Stimulated activated CD8-positive, alpha-beta memory T cell treated with anti-CD3 and anti-CD28 coated beads, Interleukin-4, amount 100 ng/mL, for 24 hours (primary cell): ENCODE results near the gene COPS7A.

Experiments used
- DNase-seq: peaks from one replicate; pipeline ENCODE4 v3.0.0-alpha.2; 2020; ENCODE audit warnings: low read depth

Gene COPS7A

DNA sequence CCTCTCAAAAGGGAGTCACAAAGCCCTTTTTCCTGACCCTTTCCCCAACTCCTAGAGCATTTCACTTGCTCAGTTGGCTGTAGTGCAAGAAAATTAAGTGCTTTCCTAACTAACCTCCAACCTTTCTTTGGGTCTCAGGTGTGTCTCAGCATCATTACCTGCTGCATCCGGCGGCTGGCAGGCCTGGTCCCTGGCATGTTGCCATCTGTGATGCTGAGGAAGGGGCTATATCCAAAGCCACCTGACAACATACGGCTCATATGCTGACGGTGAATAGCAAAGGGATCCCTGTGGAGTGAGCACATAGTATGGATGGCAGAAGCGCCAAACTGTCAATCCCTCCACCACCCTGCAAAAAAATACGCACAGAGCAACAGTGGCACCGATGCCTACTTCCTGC, 27.9 kb downstream of the COPS7A start:
- no peak for DNase-seq

GRCh38 chr12:6752167-6752920, 28.5 kb downstream of the COPS7A start:
- DNase-seq = no peak

GRCh38 chr12:6752921-6753771, 29.3 kb downstream of the COPS7A start, which contains the start of gene MLF2:
Gene MLF2 (minus strand): TSS chr12:6753141. CDS start chr12:6752334, 807 bp downstream.
- DNase-seq = peak; percentile 97

DNA sequence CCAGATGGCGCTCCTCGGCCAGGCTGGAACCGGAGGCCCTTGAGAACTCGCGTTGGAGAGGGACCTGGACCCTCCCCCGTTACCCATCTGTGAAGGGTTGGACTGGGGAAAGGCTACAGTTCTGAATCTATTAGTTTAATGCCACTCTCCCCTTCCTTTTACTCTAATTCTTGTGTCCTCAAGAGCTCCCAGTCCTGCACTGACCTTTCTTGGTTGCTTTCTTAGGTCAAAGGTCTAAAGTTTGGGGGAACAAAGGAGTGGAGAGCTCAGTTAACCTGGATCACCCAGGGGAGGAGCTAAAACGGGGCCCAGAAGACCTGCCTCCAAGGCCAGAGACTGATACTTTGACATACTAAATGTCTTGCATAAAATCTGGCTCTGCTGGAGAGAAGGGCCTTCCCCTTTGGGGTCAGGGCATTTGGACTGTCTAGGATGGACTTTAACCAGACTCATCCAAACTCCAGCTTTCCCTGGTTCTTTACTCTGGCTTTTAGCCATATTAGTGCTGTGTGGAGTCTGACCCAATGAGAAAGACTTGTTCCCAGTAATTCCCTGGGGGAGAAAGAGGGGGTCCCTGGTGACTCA, 30.0 kb downstream of the COPS7A start:
- DNase-seq = no peak

- DNase-seq = no peak
Observed at GRCh38 chr12:6754411-6754810, 30.6 kb downstream of the COPS7A start.

GRCh38 chr12:6757028-6757690, 33.3 kb downstream of the COPS7A start:
- DNase-seq = no peak

GRCh38 chr12:6758506-6759095, 34.8 kb downstream of the COPS7A start:
- DNase-seq = no peak

- DNase-seq = no peak
Observed at GRCh38 chr12:6759741-6760140, 35.9 kb downstream of the COPS7A start.

DNA sequence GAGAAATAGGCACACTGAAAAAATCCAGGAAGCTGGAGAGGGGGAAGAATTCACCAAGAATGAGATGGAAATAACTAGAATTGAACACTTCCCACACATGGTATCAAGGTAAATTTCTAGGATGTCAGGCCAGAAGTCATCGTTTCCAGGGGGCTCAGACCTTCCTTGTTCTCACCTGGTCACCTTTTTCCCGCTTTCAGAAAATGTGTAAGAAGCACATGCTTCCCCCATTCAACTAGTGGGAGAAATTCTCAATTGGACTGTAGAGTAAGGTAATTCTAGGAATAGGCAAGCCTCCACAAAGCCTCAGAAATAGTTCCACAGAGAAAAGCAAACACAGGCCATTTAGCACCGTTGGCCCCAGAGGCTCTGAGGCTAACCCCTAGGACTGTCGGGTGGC, 39.5 kb downstream of the COPS7A start:
- no peak for DNase-seq

GRCh38 chr12:6764011-6764828, 40.4 kb downstream of the COPS7A start:
- no peak for DNase-seq

GRCh38 chr12:6765048-6765633, 41.3 kb downstream of the COPS7A start:
- no peak for DNase-seq

DNA sequence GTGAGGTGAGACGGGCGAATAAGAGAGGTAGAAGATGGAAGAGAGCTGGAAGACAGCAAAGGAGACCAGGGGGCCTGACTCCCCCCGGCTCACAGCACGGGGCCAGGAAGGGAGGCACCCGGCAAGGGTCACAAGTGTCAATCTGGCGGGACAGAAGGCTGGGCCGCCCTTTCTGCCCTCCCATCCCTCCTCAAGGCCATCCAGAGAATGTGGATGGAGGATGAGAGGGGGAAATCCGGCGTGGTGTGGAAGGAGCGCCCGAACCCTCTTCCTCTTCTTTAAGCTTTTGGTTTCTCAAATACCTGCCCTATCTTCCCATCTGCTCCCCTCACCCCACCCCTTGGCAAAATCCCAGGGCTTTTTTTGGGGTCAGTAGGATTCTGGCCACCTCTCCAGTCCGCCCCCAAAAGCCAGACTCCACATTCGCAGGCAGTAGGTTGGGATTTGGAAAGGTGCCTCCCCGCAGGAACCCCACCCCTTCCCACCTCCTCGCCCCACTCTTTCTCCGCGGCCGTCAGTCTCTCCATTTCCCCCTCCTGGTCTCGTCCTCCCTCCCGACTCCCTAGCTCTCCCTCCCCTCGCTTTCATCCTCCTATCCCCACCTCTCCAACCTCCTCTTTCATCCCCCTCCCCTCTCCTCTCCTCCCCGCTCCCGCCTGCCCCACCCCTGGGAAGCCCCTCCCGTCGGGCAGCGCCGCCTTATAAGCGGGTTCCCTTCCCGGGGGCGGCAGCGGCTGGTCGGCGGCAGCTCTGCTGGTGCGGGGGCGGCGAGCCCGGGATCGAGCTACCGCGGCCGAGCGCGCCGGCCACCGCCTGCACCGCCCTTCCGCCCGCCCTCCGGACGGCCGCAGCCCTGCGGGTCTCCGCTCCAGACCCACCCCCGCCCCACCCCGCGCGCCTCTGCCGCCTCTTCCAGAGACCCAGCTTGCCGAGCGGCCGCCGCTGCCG, 42.1 kb downstream of the COPS7A start, which contains the start of gene PTMS:
Gene PTMS, plus strand, starts transcription at position 730 of the 948 bp plus-strand sequence. CDS start 343 bp downstream, outside the sequence.
- no peak for DNase-seq

DNA sequence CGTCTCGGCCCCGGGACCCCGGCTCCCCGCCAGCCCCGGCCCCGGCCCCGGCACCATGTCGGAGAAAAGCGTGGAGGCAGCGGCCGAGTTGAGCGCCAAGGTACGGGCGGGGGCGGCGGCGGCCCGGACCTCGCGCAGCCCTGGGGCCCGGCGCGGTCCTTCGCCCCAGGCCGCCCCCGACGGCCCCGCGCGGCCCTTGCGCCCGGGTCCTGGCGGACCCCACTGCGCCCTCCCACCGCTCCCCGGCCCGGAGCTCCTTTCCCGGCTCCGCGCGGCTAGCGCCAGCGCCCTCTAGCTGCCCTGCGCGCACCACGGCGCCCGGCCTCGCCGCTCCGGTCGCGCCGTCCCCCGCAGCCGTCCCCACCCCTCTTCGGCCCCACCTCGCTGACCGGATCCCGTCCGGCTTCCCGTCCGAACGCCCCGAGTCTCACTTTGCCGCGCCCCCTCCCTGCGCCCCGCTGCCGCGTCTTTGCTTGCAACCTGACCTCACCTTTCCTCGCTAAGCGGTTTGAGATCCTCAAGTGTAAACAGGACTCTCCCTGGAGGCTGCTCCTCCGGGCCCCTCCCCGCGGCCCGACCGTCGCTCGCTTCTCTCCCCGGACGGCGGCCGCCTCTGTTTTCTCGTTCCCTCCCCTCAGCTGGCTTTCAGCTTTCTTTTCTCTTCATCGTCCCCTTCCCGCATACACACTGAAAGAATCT, 43.0 kb downstream of the COPS7A start:
- DNase-seq = peak; percentile 35

GRCh38 chr12:6767353-6768319, 43.8 kb downstream of the COPS7A start:
- DNase-seq = no peak

- no peak for DNase-seq
Observed at GRCh38 chr12:6768437-6768914, 44.6 kb downstream of the COPS7A start.

DNA sequence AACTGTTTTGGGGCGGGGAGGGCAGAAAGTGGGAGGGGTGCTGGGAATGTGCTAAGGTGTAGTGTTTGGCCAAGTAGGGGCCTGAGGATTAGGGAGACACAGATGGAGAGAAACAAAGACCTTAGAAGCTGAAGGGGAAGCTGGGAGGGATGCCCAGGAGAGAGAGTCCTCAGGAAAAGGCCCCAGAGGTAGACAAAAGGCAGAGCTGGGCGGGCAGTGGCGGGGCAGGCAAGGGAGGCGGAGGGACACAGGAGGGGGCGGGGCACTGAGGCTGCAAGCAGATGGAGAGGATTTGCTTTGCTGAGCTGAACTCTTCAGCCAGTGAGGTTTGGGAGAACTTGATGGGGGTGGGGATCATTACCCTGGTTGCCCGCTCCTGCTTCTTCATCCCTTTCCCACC, 45.1 kb downstream of the COPS7A start:
- DNase-seq = no peak

- no peak for DNase-seq
Observed at GRCh38 chr12:6769666-6770065, 45.8 kb downstream of the COPS7A start.
